Gastroesophageal sphincter (tissue), 4 donors: ENCODE results near the gene ABCC10. TPM values are rescaled to one million over a fixed set of nuclear protein-coding genes. Genes with fewer than 3 reads are reported as not detected.

Experiments used
- ATAC-seq: fragments of 150-250 bp; one replicate; pipeline ENCODE4 v1.9.1; 2016; ENCODE audit warnings: mild to moderate bottlenecking, moderate library complexity
- H3K27ac ChIP-seq, 4 donors: fragments of 200-600 bp; sonication (generic) in 3 of 4; 1 replicate in 3 of 4; 2 replicates in 1 of 4; pipeline ENCODE4 v1.5.1; 2016 to 2019
- H3K27me3 ChIP-seq: fragments of 200-600 bp; sonication (generic); one replicate; pipeline ENCODE4 v1.5.1; 2019
- H3K36me3 ChIP-seq, 2 donors: fragments of 200-600 bp; sonication (generic); one replicate each; pipeline ENCODE4 v1.5.1; 2019; ENCODE audit warnings: control low read depth in 1 of 2
- H3K4me1 ChIP-seq, 3 donors: fragments of 200-600 bp; sonication (generic); 1 replicate in 2 of 3; 2 replicates in 1 of 3; pipeline ENCODE4 v1.5.1; 2016 to 2019; ENCODE audit warnings: control low read depth in 2 of 3
- H3K4me3 ChIP-seq, 2 donors: fragments of 200-600 bp; sonication (generic); one replicate each; pipeline ENCODE4 v1.5.1; 2019; ENCODE audit warnings: mild to moderate bottlenecking in 1 of 2, moderate library complexity in 1 of 2
- H3K9me3 ChIP-seq, 3 donors: fragments of 200-600 bp; sonication (generic); one replicate each; pipeline ENCODE4 v1.5.1; 2017 to 2019; ENCODE audit warnings: control low read depth in 2 of 3
- CTCF ChIP-seq, 4 experiments: fragments of 200-600 bp in 2 of 4; fragments of 450-650 bp in 2 of 4; sonication (generic) in 1 of 4; IDR thresholded peaks; one replicate each; pipeline ENCODE4 v1.5.1; 2017 to 2019; ENCODE audit warnings: antibody characterized with exemption in 4 of 4, mild to moderate bottlenecking in 2 of 4, moderate library complexity in 2 of 4
- EP300 ChIP-seq: sonication (generic); formaldehyde crosslinking; IDR thresholded peaks from one replicate; pipeline ENCODE4 v1.6.1; 2017; ENCODE audit warnings: antibody characterized with exemption, mild to moderate bottlenecking
- POLR2A ChIP-seq, 2 donors: fragments of 450-650 bp; IDR thresholded peaks; one replicate each; pipeline ENCODE4 v1.6.1; 2017; ENCODE audit warnings: antibody characterized with exemption in 2 of 2, mild to moderate bottlenecking in 2 of 2, moderate library complexity in 1 of 2
- POLR2AphosphoS5 ChIP-seq: sonication (generic); formaldehyde crosslinking; IDR thresholded peaks from one replicate; pipeline ENCODE4 v1.6.1; 2017; ENCODE audit warnings: antibody characterized with exemption
- WGBS, 2 donors: methylation state at CpG; one replicate each; pipeline ENCODE4 v1.1.5; 2018; ENCODE audit warnings: low coverage in 1 of 2; 5-methylcytosine and 5-hydroxymethylcytosine counted together
- total RNA-seq, 4 donors: library from RNA; depleted of rRNA; stranded (reverse); fragments of >200 nt; gene quantifications; one replicate each; pipeline ENCODE4 v1.1.0, GENCODE V29; 2016

ABCC10 gene
- total RNA-seq, 4 donors from 2014 or later = 7.1 to 19.4 (median 10.2) TPM

GRCh38 chr6:43481591-43482236 lies 54.4 kb downstream of the ABCC10 start:
- WGBS, 2 donors = 80% methylated on average over 5 to 11 of the region's 11 CpGs
- Histone ChIP-seq H3K27me3 (no peaks in the 10 kb centered on the region), H3K36me3 (peaks cover 0 to 11% of the 10 kb centered on the region in 2 donors), H3K4me3 (no peak overlapping the region), H3K4me1 (peaks cover 0 to 40% (median 11%) of the 10 kb centered on the region in 3 donors), H3K9me3 (no peaks in the 10 kb centered on the region), H3K27ac (no peak overlapping the region)
- ATAC-seq = no peak
- TF ChIP-seq POLR2AphosphoS5 (no peak), EP300 (no peak), POLR2A (IDR thresholded peaks at IDR 0.05) (no peak), CTCF (IDR thresholded peaks at IDR 0.05) (no peak)

GRCh38 chr6:43488667-43489276 lies 61.4 kb downstream of the ABCC10 start:
- WGBS, 2 donors = 41 to 89% methylated on average over 1 to 3 of the region's 4 CpGs
- Histone ChIP-seq H3K4me1 (peaks cover 0 to 14% (median 2%) of the 10 kb centered on the region in 3 donors), H3K27ac (no peak overlapping the region), H3K4me3 (no peak overlapping the region), H3K27me3 (no peaks in the 10 kb centered on the region), H3K36me3 (peaks cover 0 to 15% of the 10 kb centered on the region in 2 donors), H3K9me3 (no peaks in the 10 kb centered on the region)
- no peak for ATAC-seq
- TF ChIP-seq EP300 (no peak), POLR2AphosphoS5 (no peak), POLR2A (IDR thresholded peaks at IDR 0.05) (no peak), CTCF (IDR thresholded peaks at IDR 0.05) (no peak)

- no peak overlapping the region for H3K27ac ChIP-seq
- no peak overlapping the region for H3K4me3 ChIP-seq
- 67% methylated on average over 1 of the region's 12 CpGs; no CpG with 5 or more reads in 1 of the 2 donors for WGBS, 2 donors
- no peaks in the 10 kb centered on the region for H3K27me3 ChIP-seq
- peaks cover 0 to 14% (median 2%) of the 10 kb centered on the region in 3 donors for H3K4me1 ChIP-seq
- H3K36me3 ChIP-seq = peaks cover 0 to 15% of the 10 kb centered on the region in 2 donors
- H3K9me3 ChIP-seq = no peaks in the 10 kb centered on the region
- TF ChIP-seq POLR2A (IDR thresholded peaks at IDR 0.05) (no peak), EP300 (no peak), POLR2AphosphoS5 (no peak), CTCF (IDR thresholded peaks at IDR 0.05) (no peak)
- ATAC-seq = no peak
These were observed 62.1 kb downstream of the ABCC10 start for GRCh38 chr6:43489277-43490072.

- H3K36me3 ChIP-seq = peaks cover 0 to 12% of the 10 kb centered on the region in 2 donors
- ATAC-seq = no peak
- H3K27ac ChIP-seq = no peak overlapping the region
- no peak overlapping the region for H3K4me3 ChIP-seq
- 75% methylated on average over 5 of the region's 6 CpGs; no CpG with 5 or more reads in 1 of the 2 donors for whole genome bisulfite sequencing, 2 donors
- TF ChIP-seq EP300 (no peak), POLR2A (IDR thresholded peaks at IDR 0.05) (no peak), POLR2AphosphoS5 (no peak), CTCF (IDR thresholded peaks at IDR 0.05) (no peak)
- no peaks in the 10 kb centered on the region for H3K27me3 ChIP-seq
- peaks cover 2 to 14% (median 9%) of the 10 kb centered on the region in 3 donors for H3K4me1 ChIP-seq
- H3K9me3 ChIP-seq = no peaks in the 10 kb centered on the region
These were observed 63.2 kb downstream of the ABCC10 start for GRCh38 chr6:43490523-43490939.
